HG02970 (cell line): ENCODE data around the gene PRKAG2.
"Not testable (repeated sequence)": the region's sequence is repeated elsewhere in the genome, so short reads cannot be mapped to it uniquely, and the experiment has no call there.

Source experiments
- ATAC-seq: cut with Tn5 transposase; IDR thresholded peaks from one replicate; pipeline ENCODE4 v1.9.1; 2021; ENCODE audit warnings: mild to moderate bottlenecking, moderate library complexity, moderate number of reproducible peaks; ENCODE audit not compliant: unreplicated experiment, low FRiP score

The PRKAG2 gene

DNA sequence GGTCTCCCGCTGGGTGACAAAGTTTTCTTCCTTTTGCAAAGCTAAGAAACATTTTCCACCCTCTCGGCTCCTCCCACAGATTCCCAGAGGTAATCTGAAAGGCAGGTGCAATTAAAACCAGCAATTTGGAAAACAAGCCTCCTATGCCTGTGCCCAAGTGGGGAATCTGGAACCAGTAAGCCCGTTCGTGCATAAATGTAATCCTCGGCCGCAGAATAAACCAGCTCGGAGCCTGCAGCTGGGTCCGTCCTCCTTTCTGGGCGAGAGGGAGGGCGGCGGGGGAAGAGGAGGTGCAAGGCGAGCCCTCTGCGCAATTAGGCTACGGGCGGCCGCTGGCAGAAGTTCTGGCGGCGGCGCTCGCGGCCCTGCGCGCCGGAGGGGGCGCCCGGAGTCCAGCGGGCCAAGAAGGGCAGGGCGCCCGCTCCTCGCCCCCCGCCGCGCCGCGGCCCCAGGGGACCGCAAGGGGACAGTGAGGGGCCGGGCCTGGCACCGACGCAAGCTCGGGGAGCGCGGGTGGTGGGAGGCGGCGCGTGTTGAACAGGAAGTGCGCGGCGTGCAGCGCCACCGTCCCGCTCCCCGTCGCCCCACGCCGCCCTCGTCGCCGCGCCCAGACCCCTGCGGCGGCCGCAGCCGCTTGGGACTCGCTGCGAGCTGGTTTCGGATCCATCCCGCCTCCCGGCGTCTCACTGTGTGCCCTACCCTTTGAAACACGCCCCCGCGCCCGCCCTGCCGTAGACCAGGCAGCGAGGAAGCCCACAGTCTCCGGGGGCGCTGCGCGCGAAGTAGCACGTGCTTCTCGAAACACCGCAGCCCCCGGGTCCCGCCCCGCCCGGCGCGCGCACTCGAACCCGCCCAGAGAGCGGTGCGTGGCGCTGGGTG, at the start of gene PRKAG2:
Gene PRKAG2, minus strand, starts transcription at position 217 of the 879 bp plus-strand sequence. CDS start 495 bp downstream, outside the sequence.
- no peak for ATAC-seq

DNA sequence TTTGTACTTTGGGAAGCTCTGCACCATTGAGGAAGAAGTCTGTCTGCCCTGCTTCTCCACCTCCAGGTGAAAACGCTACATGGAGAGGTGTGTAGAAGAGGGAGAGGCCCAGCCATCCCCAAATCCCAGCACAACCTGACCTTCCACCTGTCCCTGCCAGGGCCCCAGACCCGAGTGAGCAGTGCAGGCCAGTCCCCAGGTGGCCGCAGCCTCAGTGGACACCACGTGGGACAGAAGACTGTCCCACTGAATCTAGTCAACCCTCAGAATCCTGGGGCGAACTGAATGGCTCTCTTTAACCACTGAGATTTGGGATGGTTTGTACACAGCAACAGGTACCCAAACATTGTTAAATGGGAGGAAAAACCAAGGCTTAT, 49.4 kb upstream of the PRKAG2 start:
- ATAC-seq, result no peak

DNA sequence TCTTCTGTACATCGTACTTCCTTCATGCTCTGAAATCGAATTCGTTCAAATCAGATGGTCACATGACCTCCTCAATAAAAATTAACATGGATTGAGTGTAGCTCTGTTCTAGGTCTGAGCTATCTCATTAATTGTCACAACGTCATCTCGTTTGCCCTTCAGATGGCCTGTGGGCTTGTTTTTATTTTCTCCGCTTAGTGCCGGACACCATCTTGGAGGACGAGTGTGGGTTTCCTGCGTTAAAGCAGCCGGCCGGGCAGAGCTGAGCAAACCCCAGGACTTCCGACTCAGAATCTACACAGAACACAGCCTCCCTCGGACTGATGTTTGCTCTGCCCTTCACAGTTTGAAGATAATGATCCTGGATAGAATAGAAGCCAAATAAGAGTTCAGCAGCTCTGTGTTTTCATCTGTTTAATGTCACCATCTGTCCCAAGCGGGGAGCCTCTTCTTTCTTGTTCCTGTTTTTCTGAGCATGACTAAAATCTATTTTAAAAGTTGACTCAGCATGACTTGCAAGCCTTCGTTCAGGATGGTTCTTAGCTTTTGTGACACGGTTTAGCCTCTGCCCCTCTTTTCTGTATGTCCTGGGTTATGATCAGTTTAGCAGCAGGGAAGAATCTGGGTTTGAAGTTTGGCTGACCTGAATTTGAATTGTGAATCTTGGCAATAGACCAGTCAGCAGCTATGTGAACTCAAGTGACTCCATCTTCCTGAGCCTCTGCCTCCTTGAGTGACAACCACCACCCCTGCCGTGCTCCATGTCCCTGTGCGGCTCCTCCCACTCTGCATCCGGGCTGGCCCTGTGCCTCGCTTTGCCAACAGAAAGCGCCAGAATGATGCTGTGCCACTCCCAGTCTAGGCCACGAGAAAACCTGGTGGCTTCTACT, 48.8 kb upstream of the PRKAG2 start:
- no peak for ATAC-seq

DNA sequence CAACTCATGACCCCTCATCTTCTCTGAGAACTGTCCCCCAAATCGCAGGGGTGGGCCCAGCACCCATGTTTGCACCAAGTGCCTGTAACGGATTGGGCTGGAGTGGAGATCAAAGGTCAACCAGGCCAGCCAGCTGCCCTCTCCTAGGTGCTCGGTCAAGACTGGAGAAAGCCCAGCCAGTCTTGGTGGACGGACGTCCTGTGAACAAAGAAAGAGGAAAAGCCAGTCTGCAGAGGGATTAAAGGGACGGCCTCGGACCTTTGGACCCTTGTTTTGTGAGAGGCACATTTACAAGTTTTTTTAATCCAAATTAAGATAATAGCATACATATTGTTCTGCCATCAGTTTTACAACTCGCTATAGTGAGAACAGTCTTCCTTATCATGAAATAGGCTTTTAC, 47.6 kb upstream of the PRKAG2 start:
- ATAC-seq, result no peak

DNA sequence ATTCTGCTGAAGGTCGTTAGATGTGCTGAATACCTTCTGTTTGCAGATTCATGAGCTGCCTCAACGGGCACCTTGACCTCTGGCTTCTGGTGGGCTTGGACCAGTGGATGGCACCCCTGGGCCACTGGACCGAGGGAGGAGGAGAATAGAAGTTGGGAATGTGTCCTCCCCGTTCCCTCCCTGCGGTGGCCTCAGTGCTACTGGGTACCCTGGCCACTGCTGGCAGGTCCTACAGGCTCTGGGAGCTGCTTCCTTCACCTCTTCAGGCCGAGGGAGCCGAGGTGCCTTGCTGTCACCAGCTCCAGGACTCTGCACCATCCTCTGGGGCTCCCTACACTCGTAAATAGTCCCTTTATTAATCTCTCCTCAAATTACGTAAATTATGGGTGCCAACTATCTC, 47.1 kb upstream of the PRKAG2 start:
- no peak for ATAC-seq

DNA sequence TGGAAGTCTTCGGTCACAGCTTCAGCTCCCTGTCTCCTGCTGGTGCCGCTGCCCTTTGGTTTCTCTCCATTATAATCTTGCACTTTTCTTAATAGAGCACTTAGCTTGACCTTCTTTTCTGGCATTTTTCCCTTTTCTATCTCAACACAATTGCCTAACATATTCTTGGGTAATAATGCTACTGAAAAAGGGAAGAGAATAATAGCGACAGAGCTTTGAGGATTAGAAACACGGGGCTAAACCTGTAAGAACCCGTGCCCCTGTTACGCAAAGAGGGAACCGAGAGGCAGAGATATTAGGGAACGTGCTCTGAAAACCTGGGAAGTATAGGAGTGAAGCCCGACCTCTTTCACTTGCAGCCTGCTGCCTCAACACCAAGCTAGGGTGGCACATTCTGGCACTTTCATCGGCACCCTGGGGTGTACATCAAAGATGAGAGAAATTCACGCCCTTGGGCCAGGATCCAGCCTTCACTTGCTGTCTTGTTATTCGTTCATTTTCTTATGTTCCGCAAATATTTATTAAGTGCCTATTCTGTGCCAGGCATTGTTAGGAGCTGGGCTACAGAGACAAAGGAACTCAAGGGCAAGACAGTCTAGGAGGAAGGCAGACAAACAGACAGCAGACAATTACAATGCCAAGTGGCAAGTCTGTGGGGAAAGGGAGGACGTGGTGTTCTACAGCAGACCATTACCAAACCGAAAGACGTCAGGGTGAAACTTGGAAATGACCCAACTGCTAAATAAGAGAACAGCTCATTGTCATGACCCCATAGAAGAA, 46.4 kb upstream of the PRKAG2 start:
- ATAC-seq, result no peak

DNA sequence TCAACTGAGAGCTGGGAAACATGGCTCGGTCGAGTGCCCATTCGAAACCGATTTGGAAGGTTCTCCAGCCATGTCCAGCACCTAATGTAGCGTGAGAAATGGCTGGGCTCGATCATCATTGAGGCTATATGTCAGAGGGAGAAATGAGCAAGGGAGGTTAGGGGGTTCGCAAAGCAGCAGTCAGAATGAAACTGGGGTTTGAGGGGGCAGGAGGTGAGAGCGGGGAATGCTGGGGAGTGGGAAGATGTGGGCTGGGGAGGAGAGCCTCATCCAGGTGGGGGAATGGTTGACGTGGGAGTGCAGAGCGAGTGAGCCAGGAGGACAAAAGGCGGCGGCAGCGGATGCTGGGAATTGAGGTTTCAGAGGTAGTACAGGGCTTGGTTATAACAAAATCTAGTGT, 44.5 kb upstream of the PRKAG2 start:
- no peak for ATAC-seq

DNA sequence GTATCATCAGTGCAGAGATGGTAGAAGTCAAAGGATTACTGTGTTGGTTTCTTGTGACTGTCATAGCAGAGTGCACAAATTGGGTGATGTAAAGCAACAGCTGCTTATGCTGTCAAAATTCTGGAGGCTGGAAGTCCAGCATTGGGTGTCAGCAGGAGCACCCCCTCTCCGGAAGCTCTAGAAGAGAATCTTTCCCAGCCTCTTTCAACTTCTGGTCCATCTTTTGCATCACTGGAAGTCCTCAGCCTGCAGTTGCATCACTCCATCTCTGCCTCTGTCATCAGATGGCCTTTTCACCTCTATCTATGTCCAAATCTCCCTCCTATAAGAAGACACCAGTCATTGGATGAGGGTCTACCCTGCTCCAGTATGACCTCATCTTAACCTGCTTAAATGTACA, 43.6 kb upstream of the PRKAG2 start:
- no peak for ATAC-seq

DNA sequence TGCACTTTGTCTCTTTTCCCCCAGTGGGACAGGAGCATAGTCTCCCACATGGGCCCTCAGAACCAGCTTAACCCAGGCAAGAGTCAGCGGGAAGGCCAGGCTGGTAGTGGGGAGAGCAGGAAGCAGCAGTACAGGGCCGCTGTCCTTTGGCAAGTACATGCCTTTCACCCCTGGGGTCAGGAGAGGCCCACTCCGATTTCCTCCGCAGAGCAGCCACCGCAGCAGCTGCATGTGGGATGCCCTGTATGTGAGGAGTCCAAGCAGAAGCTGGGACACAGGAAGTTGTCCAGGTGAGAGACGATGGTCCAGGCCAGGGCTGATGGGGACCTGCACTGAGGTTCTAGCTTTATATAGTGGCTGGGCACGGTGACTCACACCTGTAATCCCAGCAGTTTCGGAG, 42.7 kb upstream of the PRKAG2 start:
- no peak for ATAC-seq

DNA sequence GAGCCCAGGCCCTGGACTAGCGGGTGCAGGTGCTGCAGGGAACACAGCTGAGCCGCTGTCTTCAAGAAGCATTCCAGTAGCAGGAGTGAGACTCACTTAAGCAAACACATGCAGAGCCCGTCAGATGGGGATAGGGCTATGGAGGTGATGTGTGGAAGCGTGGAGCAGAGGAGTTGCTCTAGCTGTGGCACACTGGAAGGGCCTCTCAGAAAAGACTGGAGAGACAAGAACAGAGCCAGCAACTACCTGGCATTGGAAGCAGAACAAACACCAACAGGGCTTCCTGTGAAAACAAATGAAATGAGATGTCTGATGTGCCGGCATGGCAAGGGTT, 41.6 kb upstream of the PRKAG2 start:
- ATAC-seq, result no peak

DNA sequence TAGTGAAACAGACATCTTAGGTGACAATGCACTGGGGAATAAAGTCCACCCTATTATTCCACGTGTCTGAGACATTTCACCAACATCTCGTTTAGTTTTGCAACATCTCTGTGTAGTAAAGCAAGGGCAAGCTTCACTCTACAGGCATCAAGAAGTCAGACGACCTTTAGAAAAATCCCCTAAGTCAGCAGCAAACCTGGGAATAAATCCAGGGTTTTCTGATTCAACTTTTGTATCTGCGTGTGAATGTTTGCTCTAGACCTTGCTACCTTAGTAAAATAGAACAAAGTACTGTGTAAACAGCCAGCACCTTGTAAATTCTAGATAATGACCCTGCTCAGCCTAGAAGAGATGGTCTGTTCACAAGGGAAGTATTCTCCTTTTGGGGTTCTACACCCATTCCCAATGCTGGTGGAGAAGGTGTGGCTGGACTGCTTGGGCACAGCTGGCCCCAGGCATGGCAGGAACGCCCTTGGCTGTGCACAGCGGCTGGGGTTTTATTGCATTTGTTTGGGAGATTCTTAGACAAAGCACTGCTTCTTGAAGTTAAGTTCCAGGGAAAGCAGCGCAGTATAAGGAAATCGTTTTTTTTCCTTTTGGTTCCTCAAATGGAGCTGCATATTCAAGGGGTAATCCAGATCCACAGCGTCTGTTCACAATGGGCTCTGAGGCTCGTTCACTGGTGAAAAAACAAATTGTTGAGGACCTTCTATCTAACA, 41.0 kb upstream of the PRKAG2 start:
- no peak for ATAC-seq

DNA sequence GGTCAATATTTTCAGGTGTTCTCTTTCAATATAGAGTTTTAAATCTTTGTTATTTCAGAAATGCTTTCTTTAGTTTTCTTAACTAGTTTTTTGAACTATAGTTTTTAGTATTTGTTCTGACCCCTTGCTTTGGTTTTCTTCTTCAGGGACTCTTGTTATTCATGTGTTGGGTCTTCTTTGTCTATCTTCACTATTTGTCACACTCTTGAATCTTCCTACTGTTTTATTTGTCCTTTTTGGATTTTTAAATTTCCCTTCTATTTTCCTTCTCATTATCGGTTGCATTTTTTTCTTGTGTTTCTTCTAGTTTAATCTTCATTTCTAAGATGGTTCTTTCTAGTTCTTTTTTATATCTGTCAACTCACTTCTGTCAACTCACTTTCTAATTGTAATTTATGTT, 37.1 kb upstream of the PRKAG2 start:
- no peak for ATAC-seq

DNA sequence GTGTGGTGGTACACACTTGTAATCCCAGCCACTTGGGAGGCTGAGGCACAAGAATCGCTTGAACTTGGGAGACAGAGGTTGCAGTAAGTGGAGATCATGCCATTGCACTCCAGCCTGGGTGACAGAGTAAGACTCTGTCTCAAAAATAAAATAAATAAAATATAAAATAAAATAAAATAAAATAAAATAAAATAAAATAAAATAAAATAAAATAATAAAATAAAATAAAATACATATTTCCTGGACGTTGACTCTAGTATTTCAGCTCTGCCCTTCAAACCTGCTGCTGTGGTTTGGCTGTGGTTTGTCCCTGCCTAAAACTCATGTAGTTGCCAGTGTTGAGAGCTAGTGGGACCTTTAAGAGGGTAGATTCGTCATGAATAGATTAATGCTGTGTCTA, 33.7 kb upstream of the PRKAG2 start:
- not testable (repeated sequence) for ATAC-seq

DNA sequence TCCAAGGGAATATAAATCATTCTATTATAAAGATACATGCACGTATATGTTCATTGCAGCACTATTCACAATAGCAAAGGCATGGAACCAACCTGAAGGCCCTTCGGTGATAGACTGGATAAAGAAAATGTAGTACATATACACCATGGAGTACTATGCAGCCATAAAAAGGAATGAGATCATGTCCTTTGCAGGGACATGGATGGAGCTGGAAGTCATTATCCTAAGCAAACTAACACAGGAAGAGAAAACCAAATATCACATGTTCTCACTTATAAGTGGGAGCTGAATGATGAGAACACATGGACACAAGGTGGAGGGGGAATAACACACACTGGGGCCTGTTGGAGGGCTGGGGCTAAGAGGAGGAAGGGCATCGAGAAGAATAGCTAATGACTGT, 30.2 kb upstream of the PRKAG2 start:
- not testable (repeated sequence) for ATAC-seq

DNA sequence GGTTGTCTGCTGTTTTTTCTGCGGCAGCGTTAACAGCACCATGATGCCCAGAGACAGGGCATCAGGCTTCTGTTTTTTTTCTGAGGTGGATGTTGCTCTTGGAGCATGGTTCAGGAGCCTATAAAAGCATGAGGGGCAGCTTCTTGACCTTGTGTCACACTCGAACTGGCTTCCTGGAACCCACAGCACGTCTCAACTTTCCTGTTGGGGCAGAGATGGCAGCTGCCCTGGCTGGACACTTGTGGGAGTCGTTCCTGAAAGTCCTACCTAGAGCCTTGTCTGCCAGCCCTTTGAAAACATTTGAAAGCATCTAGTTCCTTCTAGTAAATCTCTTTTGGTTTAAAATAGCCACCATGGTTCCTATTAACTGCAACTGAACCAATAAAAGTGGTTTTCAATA, 28.9 kb upstream of the PRKAG2 start:
- no peak for ATAC-seq

DNA sequence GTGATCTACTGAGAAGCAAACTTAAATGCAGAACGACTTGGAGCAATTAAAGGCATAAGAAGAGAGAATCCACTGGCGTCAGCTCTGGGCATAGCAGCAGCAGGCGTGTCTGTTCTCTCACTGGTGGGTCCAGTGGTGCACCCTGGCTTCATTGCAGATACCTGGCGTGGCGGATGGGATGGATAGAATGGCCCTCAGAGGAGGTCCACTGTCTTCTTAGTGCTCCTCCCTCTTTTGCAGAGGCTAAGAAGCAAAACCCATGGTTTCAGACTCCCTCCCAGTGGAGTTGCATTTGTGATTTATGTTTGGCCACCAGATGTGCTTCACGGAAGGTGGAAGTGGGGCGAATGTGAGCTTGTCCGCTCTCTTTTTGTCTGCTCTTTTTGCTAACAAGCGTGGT, 28.4 kb upstream of the PRKAG2 start:
- ATAC-seq, result no peak

DNA sequence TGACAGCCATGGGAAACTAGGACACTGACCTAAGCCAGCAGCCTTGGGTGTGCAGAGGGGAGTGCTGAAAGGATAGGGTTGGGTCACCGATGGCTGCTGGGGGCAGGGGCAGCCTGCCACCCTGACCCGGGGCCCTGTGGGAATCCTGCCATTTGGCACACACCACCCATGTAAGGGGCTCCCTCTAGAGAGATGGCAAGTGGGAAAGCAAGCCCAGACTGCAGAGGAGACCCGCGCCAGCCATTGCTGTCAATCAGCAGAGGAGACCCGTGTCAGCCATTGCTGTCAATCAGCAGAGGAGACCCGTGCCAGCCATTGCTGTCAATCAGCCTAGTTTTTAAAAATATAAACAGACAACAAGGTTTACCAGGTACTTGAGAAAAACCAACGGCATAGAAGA, 27.4 kb upstream of the PRKAG2 start:
- ATAC-seq, result no peak

DNA sequence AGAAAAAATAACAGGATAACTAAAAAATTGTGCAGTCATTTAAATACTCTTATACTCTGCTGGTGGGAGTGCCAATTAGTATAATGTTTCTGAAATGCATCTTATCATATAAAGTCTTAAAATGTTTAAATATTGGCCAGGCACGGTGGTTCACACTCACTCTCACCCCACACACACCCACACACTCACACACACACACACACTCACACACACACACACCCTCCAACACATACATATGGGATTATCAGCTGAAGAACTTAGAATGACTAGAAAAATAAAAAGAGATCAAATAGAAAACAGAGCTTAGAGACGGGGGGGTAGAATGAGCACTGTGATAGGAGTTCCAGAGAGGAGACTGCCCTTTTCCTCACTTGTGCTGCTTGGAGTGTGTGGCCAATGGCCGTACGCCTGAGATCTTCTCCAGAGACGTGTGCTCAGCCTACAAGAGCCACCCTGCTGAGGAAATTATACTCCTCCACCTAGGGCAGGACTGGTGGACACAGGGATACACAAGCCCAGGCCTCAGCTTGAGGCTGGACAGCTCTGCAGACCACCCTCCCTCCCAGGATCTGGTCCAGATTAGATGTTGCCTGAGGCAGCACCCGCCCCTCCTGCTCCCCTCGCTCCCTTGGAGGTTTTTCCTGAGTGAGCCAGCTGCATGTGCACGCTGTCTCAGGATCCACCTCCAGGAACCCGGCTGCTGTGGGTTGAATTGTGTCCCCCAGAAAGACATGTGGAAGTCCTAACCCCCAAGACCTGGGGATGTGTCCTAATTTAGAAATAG, 26.5 kb upstream of the PRKAG2 start:
- ATAC-seq, result no peak

DNA sequence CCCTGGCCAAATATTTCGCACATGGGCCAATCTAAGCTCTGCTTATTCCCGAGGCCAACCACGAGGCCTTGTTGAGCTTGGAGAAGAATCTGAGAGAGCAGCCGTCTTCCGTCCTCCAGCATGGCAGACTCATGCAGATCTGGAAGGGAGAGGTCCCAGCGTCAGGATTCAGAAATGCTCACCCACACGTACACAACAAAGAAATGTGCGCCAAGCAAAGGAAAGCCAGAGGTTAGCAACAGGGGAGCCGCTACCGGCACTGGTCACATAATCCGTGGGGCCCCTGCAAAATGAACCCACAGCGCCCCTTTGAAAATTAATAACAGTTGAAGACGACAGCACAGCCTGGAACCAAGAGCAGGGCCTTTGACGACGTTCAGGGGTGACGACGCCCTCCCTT, 25.4 kb upstream of the PRKAG2 start:
- no peak for ATAC-seq

DNA sequence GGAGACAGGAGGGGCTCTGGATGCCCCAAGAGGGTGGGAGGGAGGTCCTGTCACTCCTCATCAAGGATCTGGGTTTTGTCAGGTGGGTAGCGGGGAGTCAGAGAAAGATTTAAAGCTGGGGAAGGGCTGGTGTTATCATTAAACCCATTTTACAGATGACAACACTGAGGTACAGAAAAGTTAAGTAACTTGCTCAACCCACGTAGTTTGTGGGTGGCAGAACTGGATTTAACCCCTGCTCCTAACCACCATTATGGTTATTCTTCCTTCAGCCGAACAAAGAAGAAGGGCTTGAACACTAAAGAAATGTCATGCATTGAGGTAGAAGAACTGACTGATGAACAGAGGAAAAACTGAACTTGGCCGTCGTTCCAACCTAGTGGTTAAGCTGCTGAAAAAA, 24.9 kb upstream of the PRKAG2 start:
- ATAC-seq, result no peak
